Stimulated activated CD4-positive, alpha-beta T cell treated with anti-CD3 and anti-CD28 coated beads, Interleukin-15, amount 100 ng/mL, for 1 hour (primary cell): ENCODE data around the gene PFDN2.
"Not testable (repeated sequence)": the region's sequence is repeated elsewhere in the genome, so short reads cannot be mapped to it uniquely, and the experiment has no call there.

Experiments used
- DNase-seq, 2 donors: peaks; one replicate each; pipeline ENCODE4 v3.0.0-alpha.2; 2020; ENCODE audit warnings: low read depth in 1 of 2, low spot score in 1 of 2

The PFDN2 gene

DNA sequence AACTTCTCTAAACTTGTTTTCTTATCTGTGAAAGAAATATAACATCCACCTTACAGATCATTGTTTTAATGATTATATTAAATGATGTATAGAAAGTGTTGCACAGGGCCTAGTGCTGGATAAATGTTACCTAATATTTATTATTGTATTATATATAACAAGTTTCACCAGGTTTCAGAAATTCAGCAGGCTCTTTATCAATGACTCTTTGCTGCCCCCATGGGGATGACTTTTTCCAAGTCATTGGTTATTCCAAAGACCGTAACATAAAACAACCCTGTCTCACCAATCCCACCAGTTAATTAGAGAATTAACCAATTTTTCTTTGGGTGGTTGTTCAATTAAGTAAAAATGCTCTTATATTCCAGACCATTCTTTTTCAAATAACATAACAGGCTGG, 21.9 kb upstream of the PFDN2 start:
- DNase-seq: no peak

- DNase-seq: no peak
Measured at GRCh38 chr1:161138431-161138830, 20.6 kb upstream of the PFDN2 start.

DNA sequence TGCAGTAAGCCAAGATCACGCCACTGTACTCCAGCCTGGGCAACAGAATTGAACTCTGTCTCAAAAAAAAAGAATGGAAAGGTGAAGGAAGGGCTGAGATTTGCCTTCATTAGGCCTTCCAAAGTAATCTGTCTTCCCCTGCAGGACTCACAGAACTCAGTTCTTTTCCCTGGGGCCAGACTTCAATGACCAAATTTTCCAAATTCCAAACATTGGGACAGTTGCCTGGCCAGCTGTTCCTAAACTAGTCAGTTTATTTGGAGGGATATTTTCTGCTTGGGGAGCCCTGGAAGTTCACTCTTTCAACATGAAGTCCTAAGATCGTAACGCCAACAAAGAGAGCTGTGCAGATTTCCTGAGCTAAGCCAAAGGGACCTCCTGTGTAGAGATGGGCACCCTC, 20.0 kb upstream of the PFDN2 start:
- no peak for DNase-seq

GRCh38 chr1:161133220-161133740, 15.4 kb upstream of the PFDN2 start:
- no peak for DNase-seq

GRCh38 chr1:161132410-161133219, 14.8 kb upstream of the PFDN2 start, which contains the start of gene DEDD:
Gene DEDD (minus strand): TSS chr1:161132667. CDS start chr1:161124462, 8,205 bp downstream.
- DNase-seq: peak; percentile 81 to 82

DNA sequence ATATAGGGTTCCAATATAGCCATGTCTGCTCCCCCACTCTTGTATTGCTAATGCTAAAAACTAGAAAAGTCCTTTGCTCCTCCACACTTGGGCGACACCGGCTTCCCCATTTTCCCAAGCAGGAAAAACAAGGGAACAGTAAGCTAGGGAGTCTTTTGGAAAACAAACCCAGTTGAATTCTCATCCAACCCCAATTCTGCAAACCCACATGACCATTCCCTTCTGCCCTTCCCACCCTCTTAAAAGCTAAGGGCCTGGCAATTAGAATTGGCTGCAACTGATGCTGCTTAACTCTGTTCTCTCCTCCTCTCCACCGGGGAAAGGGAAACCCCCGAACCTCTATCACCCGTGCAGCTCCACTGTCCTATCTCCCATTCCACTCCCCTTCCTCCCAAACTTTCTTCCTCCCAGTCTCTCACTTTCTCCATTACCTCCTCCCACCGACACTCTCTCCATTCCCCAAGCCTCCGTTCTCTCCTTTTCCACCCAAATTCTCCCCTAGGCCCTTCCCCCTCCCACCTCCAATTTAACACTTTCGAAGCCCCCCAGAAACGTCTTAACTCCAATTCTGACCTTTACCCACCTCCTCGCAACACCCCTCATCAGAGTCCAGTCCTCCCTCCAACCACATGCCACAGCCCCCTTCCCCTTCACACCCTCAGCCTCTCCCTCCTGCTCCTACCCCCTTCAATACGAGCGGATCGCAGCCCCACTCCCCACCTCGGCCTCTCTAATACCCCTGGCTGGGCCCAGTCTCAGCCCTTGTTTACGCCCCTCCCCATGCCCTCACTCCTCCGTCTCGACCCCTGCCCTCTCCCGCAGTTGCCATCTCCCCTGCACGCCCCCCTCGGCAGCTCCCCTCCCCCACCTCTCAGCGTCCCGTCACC, 13.9 kb upstream of the PFDN2 start:
- DNase-seq: no peak

DNA sequence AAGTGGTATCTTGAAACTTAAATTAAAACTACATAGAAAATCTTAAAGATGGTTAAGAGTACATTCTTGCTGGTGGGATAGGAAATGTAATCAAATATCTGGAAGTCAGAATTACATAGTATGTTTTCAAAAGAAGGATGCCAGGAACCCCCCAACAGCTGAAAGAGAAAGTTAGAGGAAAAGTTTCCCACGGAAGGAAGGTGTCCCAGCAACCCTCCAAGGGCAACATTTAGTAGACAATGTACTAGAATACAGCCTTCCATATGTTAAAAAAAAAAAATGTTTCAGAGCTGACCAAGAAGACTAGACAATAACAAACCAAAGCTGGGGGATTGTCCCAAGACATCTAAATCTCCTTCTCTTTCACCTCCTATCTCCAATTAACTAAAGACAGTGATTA, 12.4 kb upstream of the PFDN2 start:
- DNase-seq: no peak

DNA sequence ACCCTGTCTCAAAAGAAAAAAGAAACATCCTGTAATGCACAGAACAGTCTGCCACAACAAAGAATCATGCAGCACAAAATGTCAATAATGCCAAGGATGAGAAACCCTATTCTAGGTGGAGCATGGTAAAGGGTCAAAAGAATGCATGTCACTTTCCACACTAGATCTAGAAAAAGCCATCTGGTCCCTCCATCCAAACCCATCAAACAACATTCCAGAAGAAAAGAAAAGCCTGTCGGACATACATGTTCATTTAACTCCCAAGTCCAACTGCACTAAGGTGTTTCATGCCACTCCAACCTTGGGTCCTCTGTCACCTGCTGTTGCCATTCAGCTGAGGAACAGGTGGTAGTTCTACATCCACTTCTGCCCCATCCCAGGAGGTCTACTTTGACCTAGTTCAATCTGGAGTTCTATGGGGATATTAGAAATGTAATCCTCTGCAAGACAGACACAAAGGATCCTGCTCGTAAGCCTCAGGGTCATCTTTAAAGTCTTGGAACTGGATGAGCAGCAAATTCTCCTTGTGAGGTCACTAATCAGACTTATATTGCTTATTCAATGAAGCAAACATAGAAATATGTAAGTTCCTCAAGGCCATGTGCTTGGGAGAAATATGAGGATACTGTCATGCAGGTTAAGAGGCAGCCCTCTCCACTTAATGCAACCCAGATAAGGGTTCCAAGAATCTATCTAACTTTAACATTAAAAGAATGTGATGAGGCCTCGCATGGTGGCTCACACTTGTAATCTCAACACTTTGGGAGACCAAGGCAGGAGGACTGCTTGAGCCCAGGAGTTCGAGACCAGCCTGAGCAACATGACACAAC, 11.0 kb upstream of the PFDN2 start:
- no peak for DNase-seq

DNA sequence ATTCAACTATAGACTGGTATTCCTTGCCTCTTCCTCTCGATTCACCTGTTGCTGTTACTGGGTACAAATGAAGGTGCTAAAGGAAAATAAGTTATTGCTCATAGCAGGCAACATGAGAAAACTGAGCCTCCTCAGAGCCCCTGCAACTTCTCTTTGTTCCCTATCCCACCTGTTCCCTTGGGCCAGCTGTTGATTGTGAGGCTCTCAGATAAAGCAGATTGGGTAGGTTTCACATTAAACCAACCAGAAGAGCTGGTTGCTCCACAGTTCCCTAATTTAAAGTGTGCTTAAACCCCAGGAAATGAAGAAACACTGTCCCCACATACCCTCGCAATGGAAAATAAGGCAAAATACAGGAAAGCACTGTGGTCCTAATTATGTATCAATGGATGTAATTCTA, 9.8 kb upstream of the PFDN2 start:
- DNase-seq: no peak

DNA sequence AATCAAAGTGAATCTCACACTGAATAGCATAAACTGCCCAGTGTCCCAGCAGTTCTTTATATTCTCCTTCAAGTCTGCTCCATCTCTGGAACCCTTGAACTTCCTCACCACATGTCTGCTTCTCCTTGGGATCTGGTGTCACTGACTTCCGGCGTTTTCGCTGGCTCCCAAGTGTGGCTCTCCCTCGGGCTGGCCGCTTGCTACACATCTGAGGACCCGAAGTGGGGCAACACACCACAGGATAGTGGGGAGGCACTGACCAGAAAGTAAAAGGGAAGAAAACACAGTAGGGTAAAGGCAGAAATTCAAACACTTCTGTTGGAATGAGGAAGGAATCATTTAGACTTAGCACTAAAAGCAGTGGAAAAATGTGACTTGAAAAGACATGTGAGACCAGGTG, 5.1 kb upstream of the PFDN2 start:
- no peak for DNase-seq

DNA sequence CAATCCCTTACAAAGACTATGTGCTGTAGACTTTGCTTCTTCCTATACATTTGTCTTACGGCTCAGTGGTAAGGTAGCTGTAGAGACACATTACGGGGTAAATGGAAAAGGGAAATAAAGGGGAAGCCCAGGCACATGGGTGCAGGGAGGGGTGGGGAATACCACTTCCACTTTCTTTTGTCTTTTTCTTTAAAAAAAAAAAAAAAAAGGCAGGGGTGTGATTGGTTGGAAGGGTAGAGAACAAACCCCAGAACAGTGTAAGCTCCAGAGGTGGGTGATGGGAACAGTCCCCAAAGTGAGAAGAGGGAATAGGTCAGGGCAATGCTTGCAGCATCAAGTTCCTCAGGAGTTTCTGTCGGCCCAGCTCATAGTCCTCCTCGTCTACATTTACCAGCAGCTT, 4.0 kb upstream of the PFDN2 start:
- no peak for DNase-seq

DNA sequence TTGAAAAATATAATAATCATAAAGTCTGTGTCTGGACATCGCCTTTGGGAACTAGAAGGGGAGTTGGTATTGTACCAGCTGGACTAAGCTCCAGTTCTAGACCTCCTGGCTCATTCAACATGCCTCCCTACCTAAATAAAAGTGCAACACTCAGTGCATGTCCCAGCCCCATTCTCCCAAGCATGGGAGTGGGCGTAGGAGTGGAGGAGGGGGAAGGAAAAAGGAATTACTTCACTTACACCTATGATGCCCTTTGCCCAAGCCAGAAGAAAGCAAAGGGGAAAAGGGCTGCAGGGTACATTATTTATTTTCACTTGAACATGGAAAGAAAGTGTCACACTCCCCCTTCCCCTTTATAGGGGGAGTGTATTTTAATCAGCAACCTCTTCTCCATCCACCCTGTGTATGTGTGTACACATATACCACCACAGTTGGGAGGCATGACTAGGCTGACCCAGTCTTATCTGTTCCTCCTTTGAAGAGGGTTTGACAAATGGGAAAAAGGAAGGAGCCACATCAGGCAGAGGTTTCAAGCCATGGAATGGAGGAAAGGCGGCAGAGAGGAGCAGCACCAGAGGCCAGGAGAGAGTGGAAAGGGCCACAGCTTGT, 3.3 kb upstream of the PFDN2 start:
- no peak for DNase-seq

DNA sequence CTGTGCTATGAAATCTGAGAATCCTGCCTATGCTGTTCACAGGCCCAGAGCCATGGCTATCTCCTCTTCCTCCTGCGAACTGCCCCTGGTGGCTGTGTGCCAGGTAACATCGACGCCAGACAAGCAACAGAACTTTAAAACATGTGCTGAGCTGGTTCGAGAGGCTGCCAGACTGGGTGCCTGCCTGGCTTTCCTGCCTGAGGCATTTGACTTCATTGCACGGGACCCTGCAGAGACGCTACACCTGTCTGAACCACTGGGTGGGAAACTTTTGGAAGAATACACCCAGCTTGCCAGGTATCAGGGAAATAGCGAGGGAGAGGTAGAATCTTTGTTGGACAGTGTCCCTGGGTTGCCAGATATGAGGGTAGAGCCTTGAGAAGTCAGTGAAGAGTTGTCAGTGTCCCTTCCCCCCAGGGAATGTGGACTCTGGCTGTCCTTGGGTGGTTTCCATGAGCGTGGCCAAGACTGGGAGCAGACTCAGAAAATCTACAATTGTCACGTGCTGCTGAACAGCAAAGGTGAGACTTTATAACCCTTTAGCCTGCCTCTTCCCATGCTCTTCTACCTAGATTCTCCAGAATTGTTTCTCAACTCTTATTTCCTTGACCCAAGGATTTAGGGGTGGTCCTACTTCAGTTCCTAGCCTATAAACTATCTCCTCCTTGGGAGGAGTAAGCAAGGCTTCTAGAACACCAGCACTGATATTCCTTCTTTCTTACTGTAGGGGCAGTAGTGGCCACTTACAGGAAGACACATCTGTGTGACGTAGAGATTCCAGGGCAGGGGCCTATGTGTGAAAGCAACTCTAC, 1.5 kb upstream of the PFDN2 start:
- no peak for DNase-seq

DNA sequence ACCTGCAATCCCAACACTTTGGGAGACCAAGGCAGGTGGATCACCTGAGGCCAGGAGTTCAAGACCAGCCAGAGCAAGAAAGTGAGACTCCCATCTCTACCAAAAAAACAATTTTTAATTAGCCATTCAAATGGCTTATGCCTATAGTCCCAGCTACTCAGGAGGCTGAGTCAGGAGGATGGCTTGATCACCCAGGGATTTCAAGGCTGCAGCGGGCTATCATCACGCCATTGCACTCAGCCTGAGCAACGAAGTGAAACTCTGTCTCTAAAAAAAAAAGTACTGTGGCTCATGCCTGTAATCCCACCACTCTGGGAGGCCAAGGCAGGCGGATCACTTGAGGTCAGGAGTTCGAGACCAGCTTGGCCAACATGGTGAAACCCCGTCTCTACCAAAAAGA, 1.9 kb downstream of the PFDN2 start:
- DNase-seq: not testable (repeated sequence)

DNA sequence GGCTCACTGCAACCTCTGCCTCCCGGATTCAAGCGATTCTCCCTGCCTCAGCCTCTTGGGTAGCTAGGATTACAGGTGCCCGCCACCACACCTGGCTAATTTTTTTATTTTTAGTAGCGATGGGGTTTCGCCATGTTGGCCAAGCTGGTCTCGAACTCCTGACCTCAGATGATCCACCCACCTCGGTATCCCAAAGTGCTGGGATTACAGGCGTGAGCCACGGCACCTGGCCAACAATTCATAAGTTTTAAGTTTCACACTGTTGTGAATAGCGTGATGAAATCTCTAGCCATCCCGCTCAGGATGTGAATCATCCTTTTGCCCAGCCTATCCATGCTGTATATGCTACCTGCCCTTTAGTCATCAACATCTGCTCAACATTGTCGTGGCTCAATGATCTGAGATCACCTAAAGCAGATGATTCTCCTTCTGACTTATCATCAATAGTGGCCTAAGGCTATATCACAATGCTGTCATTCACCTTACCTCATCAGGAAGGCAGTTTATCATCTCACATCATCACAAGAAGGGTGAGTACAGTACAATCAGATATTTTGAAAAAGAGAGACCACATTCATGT, 2.6 kb downstream of the PFDN2 start:
- no peak for DNase-seq

- DNase-seq: no peak
Measured at GRCh38 chr1:161114556-161114955, 3.3 kb downstream of the PFDN2 start.

GRCh38 chr1:161113915-161114314, 3.9 kb downstream of the PFDN2 start:
- no peak for DNase-seq

DNA sequence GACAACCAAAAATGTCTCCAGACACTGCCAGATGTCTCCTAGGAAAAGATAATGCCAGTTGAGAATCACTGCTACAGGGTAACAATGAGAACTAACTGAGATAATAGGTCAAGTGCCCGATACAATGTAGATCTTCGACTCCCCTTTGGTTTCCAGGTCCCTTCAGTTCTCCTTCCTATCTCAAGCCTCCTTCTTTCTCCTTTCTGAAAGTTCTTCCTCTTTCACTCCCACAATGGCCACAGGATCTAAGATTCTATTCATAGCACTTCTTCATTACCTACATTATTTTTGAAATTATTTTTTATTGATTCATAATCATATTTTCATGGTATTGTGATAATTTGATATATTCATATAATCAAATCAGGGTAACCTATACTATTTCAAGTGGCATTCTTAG, 6.3 kb downstream of the PFDN2 start:
- DNase-seq: no peak

GRCh38 chr1:161111117-161111516, 6.7 kb downstream of the PFDN2 start:
- no peak for DNase-seq

- no peak for DNase-seq
Measured at GRCh38 chr1:161106431-161106830, 11.4 kb downstream of the PFDN2 start.
